ENCODE data around the gene ZNF525.

Gene ZNF525

DNA sequence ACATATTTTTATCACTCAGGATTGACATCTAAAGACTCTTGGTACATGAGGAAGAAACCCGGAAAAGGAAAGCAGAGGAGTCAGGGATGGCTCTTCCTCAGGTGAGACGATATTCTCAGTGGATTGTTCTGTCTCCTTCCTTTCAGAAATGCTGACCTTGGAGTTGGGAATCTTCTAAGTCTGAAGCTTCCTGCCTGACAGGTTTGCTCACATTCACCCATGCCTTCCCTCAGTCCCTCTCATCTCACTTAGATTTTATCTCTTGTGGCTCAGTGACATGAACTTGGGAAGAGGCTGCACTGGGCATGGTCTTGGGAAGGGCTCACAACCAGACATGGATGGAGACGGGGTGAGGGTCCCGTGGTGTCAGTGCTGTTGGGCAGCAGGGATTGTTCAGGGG is 6.7 kb downstream of the ZNF525 start:
- H3K4me2 ChIP-seq (ENCODE audit: low read length), result no peak overlapping the region
- H3K9ac ChIP-seq (ENCODE audit: low read length), result no peak overlapping the region
- H3K36me3 ChIP-seq (ENCODE audit: insufficient read depth, low read length), result no peaks in the 10 kb centered on the region
- H2AFZ ChIP-seq (ENCODE audit: low read length), result no peak overlapping the region
- no peaks in the 10 kb centered on the region for H3K4me1 ChIP-seq (ENCODE audit: insufficient read depth, low read length, severe bottlenecking)
- no peaks in the 10 kb centered on the region for H3K79me2 ChIP-seq (ENCODE audit: insufficient read depth, low read length)
- H4K20me1 ChIP-seq (ENCODE audit: insufficient read depth, low read length), result no peaks in the 10 kb centered on the region
- no peaks in the 10 kb centered on the region for H3K9me2 ChIP-seq (ENCODE audit: low read depth, low read length)
- no peaks in the 10 kb centered on the region for H3K9me3 ChIP-seq (ENCODE audit: low read length)
- no peaks in the 10 kb centered on the region for H3F3A ChIP-seq (ENCODE audit: insufficient read depth, low read length)
- no peak overlapping the region for H3K27ac ChIP-seq (ENCODE audit: low read depth, low read length, poor library complexity, severe bottlenecking)
- H3K27me3 ChIP-seq (ENCODE audit: insufficient read depth, low read length), result no peaks in the 10 kb centered on the region
- TF ChIP-seq CTCF (IDR thresholded peaks at IDR 0.05; ENCODE audit: low read length) (no peak), EZH2 (IDR thresholded peaks at IDR 0.05; ENCODE audit: borderline replicate concordance, low read length) (no peak)
- H3K4me3 ChIP-seq (ENCODE audit: low read depth, low read length, poor library complexity, severe bottlenecking), result no peak overlapping the region

GRCh38 chr19:53374288-53374687 is 8.8 kb downstream of the ZNF525 start:
- no peaks in the 10 kb centered on the region for H4K20me1 ChIP-seq (ENCODE audit: insufficient read depth, low read length)
- no peak overlapping the region for H3K27ac ChIP-seq (ENCODE audit: low read depth, low read length, poor library complexity, severe bottlenecking)
- no peaks in the 10 kb centered on the region for H3K79me2 ChIP-seq (ENCODE audit: insufficient read depth, low read length)
- no peaks in the 10 kb centered on the region for H3F3A ChIP-seq (ENCODE audit: insufficient read depth, low read length)
- no peak overlapping the region for H2AFZ ChIP-seq (ENCODE audit: low read length)
- no peak overlapping the region for H3K4me3 ChIP-seq (ENCODE audit: low read depth, low read length, poor library complexity, severe bottlenecking)
- TF ChIP-seq EZH2 (IDR thresholded peaks at IDR 0.05; ENCODE audit: borderline replicate concordance, low read length) (no peak), CTCF (IDR thresholded peaks at IDR 0.05; ENCODE audit: low read length) (no peak)
- no peaks in the 10 kb centered on the region for H3K36me3 ChIP-seq (ENCODE audit: insufficient read depth, low read length)
- H3K9me2 ChIP-seq (ENCODE audit: low read depth, low read length), result no peaks in the 10 kb centered on the region
- no peak overlapping the region for H3K9ac ChIP-seq (ENCODE audit: low read length)
- H3K27me3 ChIP-seq (ENCODE audit: insufficient read depth, low read length), result no peaks in the 10 kb centered on the region
- no peaks in the 10 kb centered on the region for H3K4me1 ChIP-seq (ENCODE audit: insufficient read depth, low read length, severe bottlenecking)
- no peak overlapping the region for H3K4me2 ChIP-seq (ENCODE audit: low read length)
- H3K9me3 ChIP-seq (ENCODE audit: low read length), result no peaks in the 10 kb centered on the region

- Histone ChIP-seq H3K9ac (ENCODE audit: low read length) (no peak overlapping the region), H3F3A (ENCODE audit: insufficient read depth, low read length) (no peaks in the 10 kb centered on the region), H3K9me2 (ENCODE audit: low read depth, low read length) (no peaks in the 10 kb centered on the region), H2AFZ (ENCODE audit: low read length) (no peak overlapping the region), H3K9me3 (ENCODE audit: low read length) (no peaks in the 10 kb centered on the region), H3K4me3 (ENCODE audit: low read depth, low read length, poor library complexity, severe bottlenecking) (no peak overlapping the region), H4K20me1 (ENCODE audit: insufficient read depth, low read length) (no peaks in the 10 kb centered on the region), H3K36me3 (ENCODE audit: insufficient read depth, low read length) (no peaks in the 10 kb centered on the region), H3K4me2 (ENCODE audit: low read length) (no peak overlapping the region), H3K27me3 (ENCODE audit: insufficient read depth, low read length) (no peaks in the 10 kb centered on the region), H3K4me1 (ENCODE audit: insufficient read depth, low read length, severe bottlenecking) (no peaks in the 10 kb centered on the region), H3K79me2 (ENCODE audit: insufficient read depth, low read length) (no peaks in the 10 kb centered on the region), H3K27ac (ENCODE audit: low read depth, low read length, poor library complexity, severe bottlenecking) (no peak overlapping the region)
- TF ChIP-seq CTCF (IDR thresholded peaks at IDR 0.05; ENCODE audit: low read length) (no peak), EZH2 (IDR thresholded peaks at IDR 0.05; ENCODE audit: borderline replicate concordance, low read length) (no peak)
Measured at GRCh38 chr19:53374743-53375142, 9.2 kb downstream of the ZNF525 start.

Measured in OCI-LY1 (cell line).